Measurements from ENCODE around the gene ITGB3.
A peak's percentile ranks its signal among the peaks of the same experiment; 100 is the strongest.

The ITGB3 gene

GRCh38 chr17:47278561-47278960 lies 24.9 kb downstream of the ITGB3 start:
- no peak for DNase-seq

DNA sequence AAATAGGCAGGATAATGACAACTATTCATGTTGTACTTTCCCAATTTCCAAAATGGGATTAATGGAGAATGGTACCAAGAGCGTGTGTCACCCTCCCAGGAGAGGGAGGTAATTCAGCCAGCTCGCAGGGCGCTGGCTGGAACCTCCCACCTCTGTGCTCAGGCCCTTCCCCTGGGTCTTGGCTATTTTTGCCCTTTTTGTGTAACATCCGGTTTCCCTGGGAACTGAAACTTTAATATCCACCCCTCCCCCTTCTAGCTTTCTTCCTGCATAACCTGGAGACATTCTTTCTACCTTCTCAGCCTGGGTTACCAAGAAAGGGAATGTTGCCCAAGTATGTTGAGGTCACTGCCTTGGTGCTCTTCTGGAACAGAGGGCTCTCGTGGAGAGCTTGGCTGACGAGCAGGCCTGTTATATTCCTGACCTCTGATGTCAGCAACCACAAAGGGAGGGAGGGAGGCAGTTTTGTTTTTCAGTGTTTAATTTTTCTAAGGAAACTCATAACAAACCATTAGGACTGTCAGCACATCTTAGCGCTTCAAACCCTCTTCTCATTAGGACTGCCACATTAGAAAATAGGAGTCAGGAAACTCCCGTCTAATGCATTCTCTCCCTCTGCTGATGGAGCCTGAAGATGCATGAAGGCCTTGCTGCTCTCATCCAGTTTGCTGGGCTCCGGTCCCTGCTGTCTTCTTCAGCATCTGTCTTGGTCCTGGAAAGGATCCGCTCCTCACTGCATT lies 25.6 kb downstream of the ITGB3 start:
- no peak for DNase-seq

DNA sequence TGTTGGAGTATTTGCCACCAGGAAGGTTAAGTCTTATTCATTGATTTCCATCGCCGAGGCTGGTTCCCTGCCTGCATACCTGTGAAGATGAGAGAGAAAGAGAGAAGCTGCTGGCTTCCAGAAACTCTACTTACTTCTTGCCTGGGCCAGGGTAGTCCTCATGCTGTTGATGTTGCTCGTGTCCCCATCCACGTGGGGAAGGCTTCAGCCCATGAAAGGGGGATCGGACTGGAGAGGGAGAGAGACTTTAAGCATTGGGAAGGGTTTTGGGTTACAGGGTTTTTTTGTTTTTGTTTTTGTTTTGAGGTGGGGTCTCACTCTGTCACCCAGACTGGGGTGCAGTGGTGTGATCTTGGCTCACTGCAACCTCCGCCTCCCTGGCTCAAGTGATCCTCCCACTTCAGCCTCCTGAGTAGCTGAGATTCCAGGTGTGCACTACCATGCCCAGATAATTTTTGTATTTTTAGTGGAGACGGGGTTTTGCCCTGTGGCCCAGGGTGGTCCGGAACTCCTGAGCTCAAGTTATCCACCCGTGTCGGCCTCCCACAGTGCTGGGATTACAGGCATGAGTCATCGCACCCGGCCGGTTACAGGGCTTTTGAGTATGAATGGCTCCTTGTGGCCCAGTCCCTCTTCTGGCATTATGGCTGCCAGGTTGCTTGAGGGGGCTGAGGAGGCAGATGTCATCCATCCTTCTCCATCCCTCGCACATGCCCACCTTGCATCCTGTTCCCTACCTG lies 26.6 kb downstream of the ITGB3 start:
- no peak for DNase-seq

- DNase-seq = no peak
These were observed 27.6 kb downstream of the ITGB3 start for GRCh38 chr17:47281216-47281615.

DNA sequence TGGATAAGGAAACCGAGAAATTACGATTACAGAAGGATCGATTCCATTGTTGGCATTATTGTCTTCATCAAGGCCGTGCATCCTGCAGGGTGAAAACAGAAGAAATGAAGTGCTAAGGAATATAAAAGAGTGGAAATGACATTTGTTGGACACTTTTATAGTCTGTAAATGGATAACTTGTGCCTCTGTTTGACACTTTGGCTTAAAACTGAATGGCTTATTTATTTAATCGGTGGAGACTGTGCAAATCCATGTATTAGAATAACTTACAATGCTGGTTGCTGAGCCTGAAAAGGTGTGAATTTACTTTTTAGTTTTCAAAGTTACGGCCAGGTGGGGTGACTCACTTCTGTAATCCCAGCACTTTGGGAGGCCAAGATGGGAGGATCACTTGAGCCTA lies 31.4 kb downstream of the ITGB3 start:
- no peak for DNase-seq

GRCh38 chr17:47286198-47286914 lies 32.7 kb downstream of the ITGB3 start:
- DNase-seq = no peak

GRCh38 chr17:47287068-47287467 lies 33.4 kb downstream of the ITGB3 start:
- DNase-seq = no peak

DNA sequence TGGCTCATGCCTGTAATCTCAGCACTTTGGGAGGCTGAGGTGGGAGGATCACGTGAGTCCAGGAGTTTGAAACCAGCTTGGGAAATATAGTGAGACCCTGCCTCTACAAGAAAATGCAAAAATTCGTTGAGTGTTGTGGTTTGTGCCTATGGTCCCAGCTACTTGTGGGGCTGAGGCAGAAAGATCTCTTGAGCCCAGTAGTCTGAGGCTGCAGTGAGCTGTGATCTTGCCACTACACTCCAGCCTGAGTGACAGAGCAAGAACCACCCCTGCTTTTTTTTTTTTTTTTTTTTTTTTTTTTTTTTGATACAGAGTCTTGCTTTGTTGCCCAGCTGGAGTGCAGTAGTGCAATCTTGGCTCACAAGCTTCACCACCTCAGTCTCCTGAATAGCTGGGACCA lies 34.0 kb downstream of the ITGB3 start:
- no peak for DNase-seq

- DNase-seq = no peak
These were observed 35.0 kb downstream of the ITGB3 start for GRCh38 chr17:47288531-47289116.

- no peak for DNase-seq
These were observed 35.7 kb downstream of the ITGB3 start for GRCh38 chr17:47289302-47289701.

DNA sequence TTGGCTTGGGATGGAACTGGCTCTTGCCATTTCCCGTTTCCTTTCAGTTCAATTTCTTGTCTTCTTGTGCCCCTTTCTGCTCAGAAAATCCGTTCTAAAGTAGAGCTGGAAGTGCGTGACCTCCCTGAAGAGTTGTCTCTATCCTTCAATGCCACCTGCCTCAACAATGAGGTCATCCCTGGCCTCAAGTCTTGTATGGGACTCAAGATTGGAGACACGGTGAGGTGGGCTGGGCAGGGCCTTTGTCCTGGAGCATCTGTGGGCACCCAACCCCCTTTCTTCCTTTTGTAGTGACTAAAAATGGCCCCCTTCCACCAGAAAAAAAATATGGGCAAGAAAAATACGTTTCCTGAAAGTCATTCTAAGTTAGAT lies 37.2 kb downstream of the ITGB3 start:
- DNase-seq = no peak

- DNase-seq = no peak
These were observed 37.7 kb downstream of the ITGB3 start for GRCh38 chr17:47291242-47291873.

GRCh38 chr17:47292206-47292605 lies 38.6 kb downstream of the ITGB3 start:
- no peak for DNase-seq

- no peak for DNase-seq
These were observed 41.6 kb downstream of the ITGB3 start for GRCh38 chr17:47295037-47295873.

DNA sequence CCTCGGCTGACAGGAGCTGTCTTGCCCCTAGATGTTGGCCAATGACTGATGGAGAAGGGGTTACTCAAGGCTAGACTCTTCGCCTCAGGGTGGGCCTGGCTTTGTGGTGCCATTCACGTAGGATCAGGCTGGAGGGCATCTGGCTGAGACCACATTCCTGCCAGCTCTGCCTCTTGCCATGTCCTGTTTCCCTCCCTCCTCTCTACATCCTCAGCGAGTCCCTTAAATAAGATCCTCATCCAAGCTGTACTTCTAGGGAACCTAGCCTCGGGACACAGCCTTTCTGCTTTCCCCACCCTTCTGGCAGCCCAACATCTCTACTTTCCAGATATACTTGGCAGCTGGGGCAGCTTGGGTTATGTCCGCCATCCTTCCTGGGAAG lies 42.2 kb downstream of the ITGB3 start:
- DNase-seq = no peak

DNA sequence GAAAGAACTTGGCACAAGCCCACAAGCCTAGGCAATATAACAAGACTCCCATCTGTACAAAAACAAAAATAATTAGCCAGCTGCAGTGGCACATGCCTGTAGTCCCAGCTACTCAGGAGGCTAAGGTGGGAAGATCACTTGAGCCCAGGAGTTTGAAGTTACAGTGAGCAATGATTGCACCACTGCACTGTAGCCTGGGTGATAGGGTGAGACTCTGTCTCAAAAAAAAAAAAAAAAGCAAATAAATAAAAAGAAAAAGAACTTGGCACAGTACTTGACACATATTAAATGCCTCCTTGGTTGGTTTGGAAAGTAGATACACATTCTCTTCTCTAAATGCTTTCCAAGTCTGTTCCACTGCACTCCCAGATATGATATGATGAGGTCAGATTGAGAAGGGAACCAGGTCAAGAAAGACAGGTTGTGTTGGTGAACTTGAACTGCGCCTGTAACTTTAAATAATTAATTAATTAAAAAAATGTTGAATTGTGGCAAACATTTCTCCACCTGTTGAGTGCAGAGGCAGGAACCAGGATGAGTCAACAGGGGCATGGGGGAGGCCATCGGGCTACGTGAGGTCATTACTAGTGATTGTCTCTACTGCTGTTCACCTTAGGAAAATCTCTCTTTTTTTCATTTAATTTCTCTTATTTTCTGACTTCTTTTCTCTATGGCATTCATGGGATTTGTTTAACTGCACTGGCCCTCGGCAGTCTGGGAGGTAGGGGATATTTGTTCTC lies 44.2 kb downstream of the ITGB3 start:
- DNase-seq = peak; percentile 24

GRCh38 chr17:47298712-47299111 lies 45.1 kb downstream of the ITGB3 start:
- no peak for DNase-seq

- no peak for DNase-seq
These were observed 45.7 kb downstream of the ITGB3 start for GRCh38 chr17:47299239-47299910.

DNA sequence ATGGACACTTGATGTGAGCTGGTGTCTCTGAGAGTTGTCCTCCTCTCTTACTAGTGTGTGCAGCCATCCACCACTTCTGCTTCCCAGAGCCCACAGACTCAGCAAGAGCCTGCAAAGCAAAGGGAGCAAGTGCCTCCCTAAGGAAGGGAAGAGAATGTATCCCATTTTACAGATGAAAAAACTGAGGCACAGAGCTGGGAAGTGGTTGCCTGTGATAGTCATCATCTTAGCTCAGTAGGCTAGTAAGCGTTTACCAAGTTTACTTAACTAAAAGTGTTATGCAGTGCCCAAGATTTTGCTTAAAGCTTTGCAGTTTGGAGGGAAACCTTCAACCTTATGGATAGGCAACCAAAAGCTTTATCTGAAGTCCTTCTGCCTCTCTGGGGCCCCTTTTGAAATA lies 47.1 kb downstream of the ITGB3 start:
- DNase-seq = no peak

GRCh38 chr17:47301161-47301560 lies 47.5 kb downstream of the ITGB3 start:
- DNase-seq = no peak

GRCh38 chr17:47301831-47302230 lies 48.2 kb downstream of the ITGB3 start:
- no peak for DNase-seq

All from NCI-H1694 treated with DMSO at 0.1 percent for 48 hours (cell line).